Measurements from ENCODE around the gene HSD17B4. TPM values are rescaled to one million over a fixed set of nuclear protein-coding genes. Genes with fewer than 3 reads are reported as not detected.
"Not testable (repeated sequence)": the region's sequence is repeated elsewhere in the genome, so short reads cannot be mapped to it uniquely, and the experiment has no call there.

Gene HSD17B4
- total RNA-seq, 1 experiment from 2014 or later: 246 TPM

DNA sequence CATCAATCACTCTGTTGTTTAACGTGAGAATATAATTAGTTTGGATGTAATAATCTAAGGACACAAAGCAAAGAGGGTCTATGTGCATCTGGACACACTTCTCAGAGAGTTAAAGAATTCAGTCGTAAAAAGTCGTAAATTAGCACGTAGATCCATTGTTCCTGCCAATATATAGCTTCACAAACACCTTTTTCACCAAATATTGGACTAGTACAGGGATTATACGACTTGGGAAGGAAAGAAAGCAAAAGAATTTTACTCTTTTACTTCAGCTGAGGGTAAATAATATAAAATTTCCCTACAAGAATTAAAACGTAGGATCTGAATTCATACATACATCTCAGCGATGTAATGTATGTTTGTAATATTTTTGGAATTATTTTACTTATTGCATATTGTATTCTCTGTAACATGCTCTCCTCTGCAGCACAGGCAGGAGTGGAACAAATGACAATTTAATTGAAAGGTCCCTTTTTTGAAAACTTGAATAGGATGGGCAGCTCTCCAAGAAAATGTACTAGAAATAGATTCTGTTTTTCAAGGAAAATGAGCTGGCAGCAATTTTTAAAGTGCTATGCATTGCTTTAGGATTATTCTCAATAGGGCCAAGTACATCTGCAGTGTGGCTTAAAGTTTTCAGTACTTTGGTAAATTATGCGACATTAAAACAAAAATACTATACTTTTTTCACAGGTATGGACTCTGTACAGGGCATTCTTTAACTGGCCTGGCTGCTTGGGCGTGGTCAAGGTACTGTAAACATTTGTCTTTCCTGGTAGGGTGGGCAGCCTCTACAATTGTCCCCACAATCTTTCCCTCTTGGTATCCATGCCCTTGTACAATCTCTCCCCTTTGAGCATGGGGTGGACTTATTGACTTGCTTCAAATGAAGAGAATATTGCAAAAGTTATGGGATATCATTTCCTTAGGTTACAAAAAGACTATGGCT, 39.7 kb upstream of the HSD17B4 start:
- H3K27ac Mint-ChIP-seq (ENCODE audit: unreplicated experiment): peak overlapping the region; percentile 81

GRCh38 chr5:119414124-119414734, 38.1 kb upstream of the HSD17B4 start:
- H3K4me1 Mint-ChIP-seq (ENCODE audit: low read depth, unreplicated experiment): peaks cover 45% of the 10 kb centered on the region
- H3K27ac Mint-ChIP-seq (ENCODE audit: unreplicated experiment); H3K9me3 Mint-ChIP-seq (ENCODE audit: low read depth, unreplicated experiment); H3K27me3 Mint-ChIP-seq (ENCODE audit: unreplicated experiment); CTCF ChIA-PET; H3K36me3 Mint-ChIP-seq (ENCODE audit: insufficient read depth, unreplicated experiment); BruUV-seq (replicated peaks); H3K4me3 Mint-ChIP-seq (ENCODE audit: low read depth, unreplicated experiment); DNase-seq: not testable (repeated sequence)
- intact Hi-C loops (cut with micrococcal nuclease; ENCODE audit: unreplicated experiment): loop anchor here (5.0 kb wide), 3 partner anchors 112 to 342 kb away; partner anchors contain the start of gene DMXL1

More for the DNA sequence above, 39.7 kb upstream of the HSD17B4 start:
- intact Hi-C loops (cut with micrococcal nuclease; ENCODE audit: unreplicated experiment): loop anchor here (1.0 to 5.0 kb wide), 8 partner anchors 58 to 424 kb away; partner anchors contain the start of genes DMXL1 and DTWD2
- H3K36me3 Mint-ChIP-seq (ENCODE audit: insufficient read depth, unreplicated experiment): peaks cover 6% of the 10 kb centered on the region
- H3K4me1 Mint-ChIP-seq (ENCODE audit: low read depth, unreplicated experiment): peaks cover 34% of the 10 kb centered on the region
- H3K4me3 Mint-ChIP-seq (ENCODE audit: low read depth, unreplicated experiment): peak overlapping the region; percentile 74
- TF ChIP-seq, protein P1, sequence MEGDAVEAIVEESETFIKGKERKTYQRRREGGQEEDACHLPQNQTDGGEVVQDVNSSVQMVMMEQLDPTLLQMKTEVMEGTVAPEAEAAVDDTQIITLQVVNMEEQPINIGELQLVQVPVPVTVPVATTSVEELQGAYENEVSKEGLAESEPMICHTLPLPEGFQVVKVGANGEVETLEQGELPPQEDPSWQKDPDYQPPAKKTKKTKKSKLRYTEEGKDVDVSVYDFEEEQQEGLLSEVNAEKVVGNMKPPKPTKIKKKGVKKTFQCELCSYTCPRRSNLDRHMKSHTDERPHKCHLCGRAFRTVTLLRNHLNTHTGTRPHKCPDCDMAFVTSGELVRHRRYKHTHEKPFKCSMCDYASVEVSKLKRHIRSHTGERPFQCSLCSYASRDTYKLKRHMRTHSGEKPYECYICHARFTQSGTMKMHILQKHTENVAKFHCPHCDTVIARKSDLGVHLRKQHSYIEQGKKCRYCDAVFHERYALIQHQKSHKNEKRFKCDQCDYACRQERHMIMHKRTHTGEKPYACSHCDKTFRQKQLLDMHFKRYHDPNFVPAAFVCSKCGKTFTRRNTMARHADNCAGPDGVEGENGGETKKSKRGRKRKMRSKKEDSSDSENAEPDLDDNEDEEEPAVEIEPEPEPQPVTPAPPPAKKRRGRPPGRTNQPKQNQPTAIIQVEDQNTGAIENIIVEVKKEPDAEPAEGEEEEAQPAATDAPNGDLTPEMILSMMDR (IDR thresholded peaks at IDR 0.05; ENCODE audit: unreplicated experiment): no peak
- DNase-seq: peak; percentile 27
- CTCF ChIA-PET: interaction anchor here (1.0 to 2.7 kb wide), 9 partner anchors 22 to 424 kb away, joined by 3 to 29 read pairs (median 4); partner anchors contain the start of genes DMXL1 and DTWD2
- no TSS peak for BruUV-seq (replicated peaks)
- H3K27me3 Mint-ChIP-seq (ENCODE audit: unreplicated experiment): no peaks in the 10 kb centered on the region
- H3K9me3 Mint-ChIP-seq (ENCODE audit: low read depth, unreplicated experiment): no peaks in the 10 kb centered on the region

- no peaks in the 10 kb centered on the region for H3K27me3 Mint-ChIP-seq (ENCODE audit: unreplicated experiment)
- peaks cover 43% of the 10 kb centered on the region for H3K4me1 Mint-ChIP-seq (ENCODE audit: low read depth, unreplicated experiment)
- intact Hi-C loops (cut with micrococcal nuclease; ENCODE audit: unreplicated experiment): loop anchor here (2.0 kb wide), 1 partner anchor 17 kb away; no protein-coding TSS in a partner anchor
- H3K9me3 Mint-ChIP-seq (ENCODE audit: low read depth, unreplicated experiment): no peaks in the 10 kb centered on the region
- TF ChIP-seq, protein P1 (IDR thresholded peaks at IDR 0.05; ENCODE audit: unreplicated experiment): no peak
- peak overlapping the region; percentile 37 for H3K27ac Mint-ChIP-seq (ENCODE audit: unreplicated experiment)
- no peaks in the 10 kb centered on the region for H3K36me3 Mint-ChIP-seq (ENCODE audit: insufficient read depth, unreplicated experiment)
- DNase-seq: no peak
- CTCF ChIA-PET: interaction anchor here (0.6 to 1.5 kb wide), 9 partner anchors 11 to 429 kb away, joined by 3 to 8 read pairs (median 4); no protein-coding TSS in a partner anchor
- no TSS peak for BruUV-seq (replicated peaks)
- no peak overlapping the region for H3K4me3 Mint-ChIP-seq (ENCODE audit: low read depth, unreplicated experiment)
Measured at GRCh38 chr5:119417891-119418605, 34.2 kb upstream of the HSD17B4 start.

DNA sequence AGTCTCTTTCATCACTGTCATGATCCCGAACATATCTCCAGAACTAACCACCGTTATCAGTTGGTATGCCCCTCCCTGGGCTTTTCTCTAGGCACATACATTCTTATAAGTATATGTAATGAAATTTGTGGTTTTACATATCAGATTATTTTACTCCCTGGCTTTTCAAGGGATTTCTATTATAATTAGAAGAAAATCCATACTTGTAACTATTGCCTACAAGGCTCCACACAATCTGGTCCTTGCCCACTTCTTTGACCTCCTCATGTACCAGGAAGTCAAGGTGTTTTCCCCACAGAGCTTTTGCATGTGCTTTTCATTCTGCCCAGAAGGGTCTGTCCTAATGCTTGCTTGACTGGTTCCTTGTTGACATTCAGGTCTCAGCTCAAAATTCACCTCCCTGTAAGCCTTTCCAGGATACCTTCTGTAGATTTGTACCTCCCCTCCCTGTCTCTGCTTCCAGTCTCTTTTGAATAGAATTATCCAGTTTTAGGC, 33.6 kb upstream of the HSD17B4 start:
- no peaks in the 10 kb centered on the region for H3K9me3 Mint-ChIP-seq (ENCODE audit: low read depth, unreplicated experiment)
- H3K27me3 Mint-ChIP-seq (ENCODE audit: unreplicated experiment): no peaks in the 10 kb centered on the region
- H3K27ac Mint-ChIP-seq (ENCODE audit: unreplicated experiment): peak overlapping the region; percentile 37
- TF ChIP-seq, protein P1 (IDR thresholded peaks at IDR 0.05; ENCODE audit: unreplicated experiment): no peak
- H3K4me3 Mint-ChIP-seq (ENCODE audit: low read depth, unreplicated experiment): peak overlapping the region; percentile 9
- CTCF ChIA-PET: interaction anchor here (0.5 to 1.5 kb wide), 9 partner anchors 11 to 429 kb away, joined by 3 to 8 read pairs (median 4); no protein-coding TSS in a partner anchor
- peak; percentile 74 for DNase-seq
- H3K36me3 Mint-ChIP-seq (ENCODE audit: insufficient read depth, unreplicated experiment): no peaks in the 10 kb centered on the region
- intact Hi-C loops (cut with micrococcal nuclease; ENCODE audit: unreplicated experiment): loop anchor here (2.0 kb wide), 1 partner anchor 16 kb away; no protein-coding TSS in a partner anchor
- H3K4me1 Mint-ChIP-seq (ENCODE audit: low read depth, unreplicated experiment): peaks cover 40% of the 10 kb centered on the region
- no TSS peak for BruUV-seq (replicated peaks)
